Tibial nerve (tissue), 4 donors: ENCODE data around the gene NAT8L. TPM values are rescaled to one million over a fixed set of nuclear protein-coding genes. Genes with fewer than 3 reads are reported as not detected.

Source experiments
- DNase-seq, 2 donors: peaks; one replicate each; pipeline ENCODE4 v3.0.0-alpha.2; 2019; ENCODE audit warnings: low spot score in 2 of 2
- H3K27ac ChIP-seq, 4 donors: fragments of 200-600 bp; sonication (generic) in 3 of 4; one replicate each; pipeline ENCODE4 v1.5.1; 2017 to 2019; ENCODE audit warnings: mild to moderate bottlenecking in 1 of 4
- H3K27me3 ChIP-seq, 2 donors: fragments of 200-600 bp; sonication (generic) in 1 of 2; one replicate each; pipeline versions ENCODE4 v1.5.1 to v1.6.0; 2017 to 2019
- H3K36me3 ChIP-seq, 3 donors: fragments of 200-600 bp; sonication (generic); one replicate each; pipeline ENCODE4 v1.5.1; 2018 to 2019
- H3K4me1 ChIP-seq, 4 donors: fragments of 200-600 bp; sonication (generic) in 3 of 4; one replicate each; pipeline ENCODE4 v1.5.1; 2017 to 2019
- H3K4me3 ChIP-seq, 4 donors: fragments of 200-600 bp; sonication (generic) in 3 of 4; one replicate each; pipeline ENCODE4 v1.5.1; 2017 to 2019; ENCODE audit warnings: mild to moderate bottlenecking in 1 of 4, moderate library complexity in 1 of 4
- H3K9me3 ChIP-seq, 4 donors: fragments of 200-600 bp; sonication (generic) in 3 of 4; one replicate each; pipeline ENCODE4 v1.5.1; 2017 to 2019
- EP300 ChIP-seq, 2 donors: sonication (generic); formaldehyde crosslinking; IDR thresholded peaks; one replicate each; pipeline ENCODE4 v1.6.1; 2017; ENCODE audit warnings: antibody characterized with exemption in 2 of 2, mild to moderate bottlenecking in 1 of 2
- POLR2A ChIP-seq, 2 donors: fragments of 450-650 bp; IDR thresholded peaks; one replicate each; pipeline ENCODE4 v1.6.1; 2017; ENCODE audit warnings: antibody characterized with exemption in 2 of 2, mild to moderate bottlenecking in 2 of 2, moderate library complexity in 2 of 2
- WGBS, 2 donors: methylation state at CpG; one replicate each; pipeline ENCODE4 v1.1.5; 2018; 5-methylcytosine and 5-hydroxymethylcytosine counted together
- total RNA-seq, 4 donors: library from RNA; depleted of rRNA; stranded (reverse); fragments of >200 nt; gene quantifications; one replicate each; pipeline ENCODE4 v1.1.0, GENCODE V29; 2016
- TF ChIP-seq, protein P1 (sequence below), 5 experiments: fragments of 200-600 bp in 3 of 5; fragments of 450-650 bp in 2 of 5; sonication (generic) in 3 of 5; IDR thresholded peaks; one replicate each; pipeline ENCODE4 v1.5.1; 2016 to 2019; ENCODE audit warnings: antibody characterized with exemption in 5 of 5, mild to moderate bottlenecking in 3 of 5, moderate library complexity in 2 of 5

The NAT8L gene
- total RNA-seq, 4 donors from 2014 or later: 1.8 to 11.1 (median 5.6) TPM

DNA sequence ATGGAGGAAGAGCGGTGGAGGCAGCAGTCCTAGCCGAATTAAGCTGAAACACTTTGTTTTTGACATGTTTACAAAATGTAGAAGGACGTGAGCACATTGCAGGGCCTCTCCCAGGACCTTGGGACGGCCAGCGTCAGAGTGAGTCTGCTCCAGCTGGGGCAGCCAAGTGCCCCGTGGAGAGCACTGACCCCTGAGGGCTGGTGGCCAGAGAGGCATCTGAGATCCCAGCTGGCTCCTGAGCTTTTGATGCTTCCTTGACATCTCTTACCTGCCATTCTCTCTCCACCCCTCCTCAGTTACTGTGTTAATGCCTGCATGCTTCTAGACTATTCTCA, 24.7 kb downstream of the NAT8L start:
- no peak for DNase-seq
- no peaks in the 10 kb centered on the region for H3K9me3 ChIP-seq
- H3K4me1 ChIP-seq: no peaks in the 10 kb centered on the region
- 80 to 88% methylated on average over 6 of the region's 6 CpGs for WGBS, 2 donors
- no peaks in the 10 kb centered on the region for H3K36me3 ChIP-seq
- no peak for TF ChIP-seq EP300 (IDR thresholded peaks at IDR 0.05)
- no peak for TF ChIP-seq POLR2A (IDR thresholded peaks at IDR 0.05)
- TF ChIP-seq, protein P1, sequence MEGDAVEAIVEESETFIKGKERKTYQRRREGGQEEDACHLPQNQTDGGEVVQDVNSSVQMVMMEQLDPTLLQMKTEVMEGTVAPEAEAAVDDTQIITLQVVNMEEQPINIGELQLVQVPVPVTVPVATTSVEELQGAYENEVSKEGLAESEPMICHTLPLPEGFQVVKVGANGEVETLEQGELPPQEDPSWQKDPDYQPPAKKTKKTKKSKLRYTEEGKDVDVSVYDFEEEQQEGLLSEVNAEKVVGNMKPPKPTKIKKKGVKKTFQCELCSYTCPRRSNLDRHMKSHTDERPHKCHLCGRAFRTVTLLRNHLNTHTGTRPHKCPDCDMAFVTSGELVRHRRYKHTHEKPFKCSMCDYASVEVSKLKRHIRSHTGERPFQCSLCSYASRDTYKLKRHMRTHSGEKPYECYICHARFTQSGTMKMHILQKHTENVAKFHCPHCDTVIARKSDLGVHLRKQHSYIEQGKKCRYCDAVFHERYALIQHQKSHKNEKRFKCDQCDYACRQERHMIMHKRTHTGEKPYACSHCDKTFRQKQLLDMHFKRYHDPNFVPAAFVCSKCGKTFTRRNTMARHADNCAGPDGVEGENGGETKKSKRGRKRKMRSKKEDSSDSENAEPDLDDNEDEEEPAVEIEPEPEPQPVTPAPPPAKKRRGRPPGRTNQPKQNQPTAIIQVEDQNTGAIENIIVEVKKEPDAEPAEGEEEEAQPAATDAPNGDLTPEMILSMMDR (IDR thresholded peaks at IDR 0.05): no peak
- H3K27me3 ChIP-seq: no peaks in the 10 kb centered on the region
- no peak overlapping the region for H3K27ac ChIP-seq
- H3K4me3 ChIP-seq: no peak overlapping the region

DNA sequence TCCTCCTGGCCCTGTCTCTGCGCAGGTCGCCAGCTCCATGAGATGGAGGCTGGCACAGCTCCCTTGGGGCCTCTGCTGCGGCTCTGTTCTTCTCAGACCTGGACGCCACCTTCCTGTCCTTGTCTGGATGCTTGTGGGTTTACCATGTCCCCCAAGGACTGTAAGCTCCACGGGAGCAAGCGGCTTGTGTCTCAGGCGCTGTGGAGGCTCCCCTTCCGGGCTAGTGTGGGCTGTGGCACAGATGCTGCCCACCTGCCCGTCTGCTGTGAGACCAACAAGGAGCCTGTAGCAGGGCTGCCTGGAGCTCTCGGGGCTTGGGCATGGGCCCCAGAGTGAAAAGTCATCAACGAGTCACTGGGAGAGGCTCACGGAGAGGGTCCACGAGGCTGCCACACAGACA, 25.2 kb downstream of the NAT8L start:
- Histone ChIP-seq H3K9me3 (no peaks in the 10 kb centered on the region), H3K27ac (no peak overlapping the region), H3K4me1 (no peaks in the 10 kb centered on the region), H3K4me3 (no peak overlapping the region), H3K27me3 (no peaks in the 10 kb centered on the region), H3K36me3 (no peaks in the 10 kb centered on the region)
- DNase-seq: no peak
- WGBS, 2 donors: 88 to 93% methylated on average over 12 to 13 of the region's 13 CpGs
- TF ChIP-seq EP300 (IDR thresholded peaks at IDR 0.05): no peak
- TF ChIP-seq, protein P1 (IDR thresholded peaks at IDR 0.05): no peak
- no peak for TF ChIP-seq POLR2A (IDR thresholded peaks at IDR 0.05)

DNA sequence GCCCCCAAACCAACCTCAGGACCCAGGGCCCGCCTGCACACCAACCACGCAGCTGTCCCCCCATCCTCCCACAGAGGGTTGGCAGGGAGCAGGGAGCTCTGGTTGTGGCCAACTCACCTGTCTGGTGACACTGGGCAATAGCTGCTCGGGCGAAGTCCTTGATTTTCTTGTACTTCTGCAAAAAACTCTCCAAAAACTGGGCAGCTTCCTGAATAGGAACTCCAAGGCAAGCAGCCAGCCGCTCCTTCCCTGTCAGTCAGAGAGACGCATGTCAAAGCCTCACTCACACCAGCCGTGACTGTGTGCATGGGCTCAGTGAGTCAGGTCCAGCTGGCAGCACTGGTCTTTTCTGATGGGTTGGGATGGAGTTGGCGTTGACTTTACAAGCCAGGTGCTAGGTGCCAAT, 26.4 kb downstream of the NAT8L start:
- WGBS, 2 donors: 95 to 96% methylated on average over 8 of the region's 8 CpGs
- DNase-seq: no peak
- Histone ChIP-seq H3K4me3 (no peak overlapping the region), H3K27me3 (no peaks in the 10 kb centered on the region), H3K9me3 (no peaks in the 10 kb centered on the region), H3K4me1 (no peaks in the 10 kb centered on the region), H3K27ac (no peak overlapping the region), H3K36me3 (no peaks in the 10 kb centered on the region)
- no peak for TF ChIP-seq POLR2A (IDR thresholded peaks at IDR 0.05)
- TF ChIP-seq EP300 (IDR thresholded peaks at IDR 0.05): no peak
- TF ChIP-seq, protein P1 (IDR thresholded peaks at IDR 0.05): no peak

DNA sequence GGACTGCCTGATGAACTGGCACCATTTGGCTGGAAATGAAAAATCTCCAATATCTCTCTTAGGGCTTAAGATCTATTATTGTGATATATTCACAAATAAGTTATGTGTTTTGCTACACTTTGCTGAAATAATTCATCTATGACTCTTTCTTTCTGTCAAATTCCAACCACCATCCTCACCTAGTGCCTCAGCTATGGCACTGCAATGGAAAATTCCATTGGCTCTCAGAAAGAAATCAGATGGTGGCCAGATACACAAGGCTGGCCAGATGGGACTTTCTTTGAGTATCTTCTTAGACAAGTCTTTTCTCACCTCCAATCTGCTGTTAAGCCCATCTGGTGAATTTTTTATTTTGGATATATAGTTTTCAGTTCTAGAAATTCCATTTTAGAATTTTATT, 28.0 kb downstream of the NAT8L start:
- Histone ChIP-seq H3K4me3 (no peak overlapping the region), H3K27ac (no peak overlapping the region), H3K27me3 (no peaks in the 10 kb centered on the region), H3K9me3 (no peaks in the 10 kb centered on the region), H3K4me1 (peaks cover 0 to under 1% (median 0%) of the 10 kb centered on the region in 4 donors), H3K36me3 (no peaks in the 10 kb centered on the region)
- no peak for DNase-seq
- TF ChIP-seq EP300 (IDR thresholded peaks at IDR 0.05) (no peak), POLR2A (IDR thresholded peaks at IDR 0.05) (no peak)
- TF ChIP-seq, protein P1 (IDR thresholded peaks at IDR 0.05): no peak

DNA sequence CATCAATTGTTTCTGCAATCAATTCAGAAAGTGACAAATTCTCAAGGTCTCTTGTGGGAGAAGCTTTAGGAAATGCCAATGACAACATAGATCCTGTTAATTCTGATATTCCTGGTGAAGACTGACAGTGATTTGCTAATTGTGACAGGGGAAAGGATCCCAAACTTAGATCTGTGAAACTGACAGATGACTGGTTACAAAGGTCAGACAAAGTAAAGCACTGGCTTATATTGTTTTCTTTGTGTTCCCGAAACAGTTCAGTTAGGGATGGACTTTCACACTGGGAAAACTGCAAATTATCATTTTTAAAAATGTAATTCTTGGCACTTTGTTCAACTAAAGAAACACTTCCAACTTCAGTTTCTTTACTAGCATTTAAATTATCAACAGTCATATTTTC, 30.1 kb downstream of the NAT8L start:
- Histone ChIP-seq H3K36me3 (peaks cover 0 to under 1% (median 0%) of the 10 kb centered on the region in 3 donors), H3K9me3 (no peaks in the 10 kb centered on the region), H3K4me1 (peaks cover 0 to 3% (median 0%) of the 10 kb centered on the region in 4 donors), H3K27ac (no peak overlapping the region), H3K27me3 (no peaks in the 10 kb centered on the region), H3K4me3 (no peak overlapping the region)
- no peak for DNase-seq
- WGBS, 2 donors: 51 to 57% methylated on average over 1 of the region's 1 CpG
- TF ChIP-seq, protein P1 (IDR thresholded peaks at IDR 0.05): no peak
- TF ChIP-seq POLR2A (IDR thresholded peaks at IDR 0.05) (no peak), EP300 (IDR thresholded peaks at IDR 0.05) (no peak)
